Left ventricle myocardium superior (tissue), 1 donor: ENCODE results near the gene RANBP1. TPM values are rescaled to one million over a fixed set of nuclear protein-coding genes. Genes with fewer than 3 reads are reported as not detected.

ENCODE experiments used
- ATAC-seq: fragments of 200-7000 bp; cut with Tn5 transposase; one replicate; pipeline ENCODE4 v1.9.1; 2020; ENCODE audit warnings: mild to moderate bottlenecking, moderate library complexity
- DNase-seq: peaks from one replicate; pipeline ENCODE4 v3.0.0-alpha.2; 2020
- intact Hi-C: fragments of 100-400 bp; cut with micrococcal nuclease; formaldehyde crosslinking; loops from one replicate; pipeline ENCODE4 v1.11.0; 2022
- total RNA-seq: library from RNA; stranded (reverse); fragmentation: NEBNext Ultra II Directional; extraction: Animal tissue kit (Norgen Biotek cat#: 25700); gene quantifications from one replicate; pipeline ENCODE4 v1.2.1, GENCODE V29; 2021
- donor health status: DM: no; HTN: yes; CAD: no; lungs with severe emphysema.

The RANBP1 gene
- total RNA-seq, 1 donor from 2014 or later = 36.6 TPM

- ATAC-seq = no peak
- intact Hi-C loops = no loop called here
- peak; percentile 45 for DNase-seq
Measured at GRCh38 chr22:20117633-20118299, 1.9 kb downstream of the RANBP1 start.

GRCh38 chr22:20118300-20119020, 2.6 kb downstream of the RANBP1 start:
- intact Hi-C loops = no loop called here
- DNase-seq (peak; percentile 18), ATAC-seq (no peak)

GRCh38 chr22:20121856-20122415, 6.0 kb downstream of the RANBP1 start:
- intact Hi-C loops = no loop called here
- peak; percentile 21 for DNase-seq
- no peak for ATAC-seq

- DNase-seq = no peak
- intact Hi-C loops = no loop called here
- ATAC-seq = no peak
Measured at GRCh38 chr22:20123366-20124082, 7.6 kb downstream of the RANBP1 start.

GRCh38 chr22:20124083-20124787, 8.3 kb downstream of the RANBP1 start:
- DNase-seq (no peak), ATAC-seq (no peak)

GRCh38 chr22:20125201-20126174, 9.6 kb downstream of the RANBP1 start:
- no peak for ATAC-seq
- DNase-seq = no peak

More at GRCh38 chr22:20124083-20124787, 8.3 kb downstream of the RANBP1 start:
- intact Hi-C loops = no loop called here

GRCh38 chr22:20126284-20127029, 10.6 kb downstream of the RANBP1 start:
- ATAC-seq = no peak
- intact Hi-C loops = no loop called here
- DNase-seq = no peak

More at GRCh38 chr22:20125201-20126174, 9.6 kb downstream of the RANBP1 start:
- intact Hi-C loops = no loop called here

GRCh38 chr22:20127318-20127868, 11.5 kb downstream of the RANBP1 start:
- no peak for DNase-seq
- intact Hi-C loops = no loop called here
- ATAC-seq = no peak

- DNase-seq (no peak), ATAC-seq (no peak)
- intact Hi-C loops = no loop called here
Measured at GRCh38 chr22:20127869-20128618, 12.1 kb downstream of the RANBP1 start.

- DNase-seq (no peak), ATAC-seq (no peak)
- intact Hi-C loops = no loop called here
Measured at GRCh38 chr22:20128619-20128901, 12.7 kb downstream of the RANBP1 start.

- DNase-seq (no peak), ATAC-seq (no peak)
- intact Hi-C loops = no loop called here
Measured at GRCh38 chr22:20128902-20129746, 13.2 kb downstream of the RANBP1 start.

- intact Hi-C loops = no loop called here
- ATAC-seq = no peak
- DNase-seq = no peak
Measured at GRCh38 chr22:20129747-20130014, 13.8 kb downstream of the RANBP1 start.

GRCh38 chr22:20130319-20130718, 14.4 kb downstream of the RANBP1 start:
- intact Hi-C loops = no loop called here
- ATAC-seq = no peak

GRCh38 chr22:20130731-20131596, 15.1 kb downstream of the RANBP1 start:
- intact Hi-C loops = no loop called here
- peak; percentile 96 for DNase-seq
- ATAC-seq = peak; percentile 91

More at GRCh38 chr22:20130319-20130718, 14.4 kb downstream of the RANBP1 start:
- DNase-seq = no peak

- intact Hi-C loops = no loop called here
- DNase-seq = peak; percentile 71
- ATAC-seq = peak; percentile 66
Measured at GRCh38 chr22:20131597-20131858, 15.6 kb downstream of the RANBP1 start, which contains the start of gene ZDHHC8. Gene ZDHHC8, plus strand, starts transcription at chr22:20131804. Its CDS starts 144 bp downstream, at chr22:20131948.
